Osteoblast (primary cell): ENCODE measurements around the gene STPG3. TPM values are rescaled to one million over a fixed set of nuclear protein-coding genes. Genes with fewer than 3 reads are reported as not detected.

Experiments
- DNase-seq: peaks from one replicate; pipeline ENCODE4 v3.0.0; 2011; ENCODE audit warnings: low spot score, mixed read lengths; ENCODE audit not compliant: insufficient read length; ENCODE audit errors: missing footprints
- H2AFZ ChIP-seq: 2 replicates; pipeline ENCODE4 v1.6.0; 2011; ENCODE audit warnings: mild to moderate bottlenecking, low read length
- H3K27ac ChIP-seq: 2 replicates; pipeline ENCODE4 v1.5.1; 2011; ENCODE audit warnings: mild to moderate bottlenecking, low read depth, low read length, moderate library complexity
- H3K27me3 ChIP-seq: 2 replicates; pipeline ENCODE4 v1.6.0; 2012; ENCODE audit warnings: mild to moderate bottlenecking, control low read depth, inconsistent platforms, low read length, moderate library complexity; ENCODE audit not compliant: insufficient read depth
- H3K36me3 ChIP-seq: 2 replicates; pipeline ENCODE4 v1.5.1; 2011; ENCODE audit warnings: mild to moderate bottlenecking, low read length, control low read depth, moderate library complexity; ENCODE audit not compliant: insufficient read depth
- H3K4me1 ChIP-seq: 2 replicates; pipeline ENCODE4 v1.5.1; 2011; ENCODE audit warnings: mild to moderate bottlenecking, low read length, control low read depth, moderate library complexity; ENCODE audit not compliant: insufficient read depth
- H3K4me2 ChIP-seq: 2 replicates; pipeline ENCODE4 v1.6.0; 2011; ENCODE audit warnings: mild to moderate bottlenecking, low read length; ENCODE audit not compliant: insufficient read depth
- H3K4me3 ChIP-seq: fragments of 200-600 bp; sonication (generic); 3 replicates; pipeline ENCODE4 v1.5.1; 2012; ENCODE audit warnings: mild to moderate bottlenecking, low read length, inconsistent platforms; ENCODE audit not compliant: insufficient read depth
- H3K79me2 ChIP-seq: 2 replicates; pipeline ENCODE4 v1.6.0; 2012; ENCODE audit warnings: mild to moderate bottlenecking, low read length, control low read depth, inconsistent platforms; ENCODE audit not compliant: insufficient read depth
- H3K9me3 ChIP-seq: 2 replicates; pipeline ENCODE4 v1.5.1; 2011; ENCODE audit warnings: low read depth, low read length, control low read depth
- H4K20me1 ChIP-seq: 2 replicates; pipeline ENCODE4 v1.6.0; 2012; ENCODE audit warnings: mild to moderate bottlenecking, low read length, control low read depth; ENCODE audit not compliant: insufficient read depth
- total RNA-seq: library from RNA; depleted of rRNA; stranded (reverse); fragments of >200 nt; gene quantifications from 2 replicates; pipeline ENCODE4 v1.2.3, GENCODE V29; 2012
- TF ChIP-seq, protein P1 (sequence below): IDR thresholded peaks from 2 replicates; pipeline ENCODE4 v1.5.1; 2011; ENCODE audit warnings: mild to moderate bottlenecking, low read depth, low read length, moderate library complexity; ENCODE audit errors: extremely low read depth

The STPG3 gene
- total RNA-seq, 1 donor, result 0.36 TPM

DNA sequence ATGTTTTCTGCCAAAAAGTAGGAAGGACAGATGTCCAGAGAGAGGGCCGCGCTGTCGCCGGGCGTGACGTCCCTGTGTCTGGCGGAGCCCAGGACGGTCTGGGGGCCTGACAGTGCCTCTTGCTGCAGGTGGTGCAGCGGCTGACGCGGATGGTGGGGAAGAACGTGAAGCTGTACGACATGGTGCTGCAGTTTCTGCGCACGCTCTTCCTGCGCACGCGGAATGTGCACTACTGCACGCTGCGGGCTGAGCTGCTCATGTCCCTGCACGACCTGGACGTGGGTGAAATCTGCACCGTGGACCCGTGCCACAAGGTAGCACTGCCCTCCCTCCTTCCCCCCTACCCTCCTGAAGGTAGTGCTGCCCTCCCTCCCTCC is 11.8 kb downstream of the STPG3 start:
- no peak overlapping the region for H3K27ac ChIP-seq
- TF ChIP-seq, protein P1, sequence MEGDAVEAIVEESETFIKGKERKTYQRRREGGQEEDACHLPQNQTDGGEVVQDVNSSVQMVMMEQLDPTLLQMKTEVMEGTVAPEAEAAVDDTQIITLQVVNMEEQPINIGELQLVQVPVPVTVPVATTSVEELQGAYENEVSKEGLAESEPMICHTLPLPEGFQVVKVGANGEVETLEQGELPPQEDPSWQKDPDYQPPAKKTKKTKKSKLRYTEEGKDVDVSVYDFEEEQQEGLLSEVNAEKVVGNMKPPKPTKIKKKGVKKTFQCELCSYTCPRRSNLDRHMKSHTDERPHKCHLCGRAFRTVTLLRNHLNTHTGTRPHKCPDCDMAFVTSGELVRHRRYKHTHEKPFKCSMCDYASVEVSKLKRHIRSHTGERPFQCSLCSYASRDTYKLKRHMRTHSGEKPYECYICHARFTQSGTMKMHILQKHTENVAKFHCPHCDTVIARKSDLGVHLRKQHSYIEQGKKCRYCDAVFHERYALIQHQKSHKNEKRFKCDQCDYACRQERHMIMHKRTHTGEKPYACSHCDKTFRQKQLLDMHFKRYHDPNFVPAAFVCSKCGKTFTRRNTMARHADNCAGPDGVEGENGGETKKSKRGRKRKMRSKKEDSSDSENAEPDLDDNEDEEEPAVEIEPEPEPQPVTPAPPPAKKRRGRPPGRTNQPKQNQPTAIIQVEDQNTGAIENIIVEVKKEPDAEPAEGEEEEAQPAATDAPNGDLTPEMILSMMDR, result no peak
- peaks cover 4% of the 10 kb centered on the region for H3K4me1 ChIP-seq
- no peaks in the 10 kb centered on the region for H3K9me3 ChIP-seq
- H3K27me3 ChIP-seq, result no peaks in the 10 kb centered on the region
- H3K4me2 ChIP-seq, result no peak overlapping the region
- H4K20me1 ChIP-seq, result peaks cover 2% of the 10 kb centered on the region
- H3K4me3 ChIP-seq, result no peak overlapping the region
- H3K36me3 ChIP-seq, result peaks cover 40% of the 10 kb centered on the region
- peak; percentile 29 for DNase-seq
- no peak overlapping the region for H2AFZ ChIP-seq
- H3K79me2 ChIP-seq, result peaks cover 14% of the 10 kb centered on the region

GRCh38 chr9:137263506-137263905 is 12.4 kb downstream of the STPG3 start:
- Histone ChIP-seq H3K27ac (no peak overlapping the region), H3K4me1 (peaks cover 9% of the 10 kb centered on the region), H3K36me3 (peaks cover 41% of the 10 kb centered on the region), H2AFZ (no peak overlapping the region), H3K4me2 (no peak overlapping the region), H3K4me3 (no peak overlapping the region), H3K9me3 (no peaks in the 10 kb centered on the region), H3K79me2 (peaks cover 11% of the 10 kb centered on the region), H3K27me3 (no peaks in the 10 kb centered on the region), H4K20me1 (peaks cover 5% of the 10 kb centered on the region)
- DNase-seq, result peak; percentile 29
- TF ChIP-seq, protein P1, result no peak

GRCh38 chr9:137264067-137264466 is 13.0 kb downstream of the STPG3 start:
- H3K4me1 ChIP-seq, result peaks cover 15% of the 10 kb centered on the region
- H3K27me3 ChIP-seq, result no peaks in the 10 kb centered on the region
- peaks cover 37% of the 10 kb centered on the region for H3K36me3 ChIP-seq
- peaks cover 11% of the 10 kb centered on the region for H3K79me2 ChIP-seq
- H3K4me3 ChIP-seq, result no peak overlapping the region
- H4K20me1 ChIP-seq, result peaks cover 5% of the 10 kb centered on the region
- TF ChIP-seq, protein P1, result no peak
- H3K27ac ChIP-seq, result no peak overlapping the region
- H3K4me2 ChIP-seq, result no peak overlapping the region
- no peak overlapping the region for H2AFZ ChIP-seq
- DNase-seq, result peak; percentile 30
- H3K9me3 ChIP-seq, result no peaks in the 10 kb centered on the region

DNA sequence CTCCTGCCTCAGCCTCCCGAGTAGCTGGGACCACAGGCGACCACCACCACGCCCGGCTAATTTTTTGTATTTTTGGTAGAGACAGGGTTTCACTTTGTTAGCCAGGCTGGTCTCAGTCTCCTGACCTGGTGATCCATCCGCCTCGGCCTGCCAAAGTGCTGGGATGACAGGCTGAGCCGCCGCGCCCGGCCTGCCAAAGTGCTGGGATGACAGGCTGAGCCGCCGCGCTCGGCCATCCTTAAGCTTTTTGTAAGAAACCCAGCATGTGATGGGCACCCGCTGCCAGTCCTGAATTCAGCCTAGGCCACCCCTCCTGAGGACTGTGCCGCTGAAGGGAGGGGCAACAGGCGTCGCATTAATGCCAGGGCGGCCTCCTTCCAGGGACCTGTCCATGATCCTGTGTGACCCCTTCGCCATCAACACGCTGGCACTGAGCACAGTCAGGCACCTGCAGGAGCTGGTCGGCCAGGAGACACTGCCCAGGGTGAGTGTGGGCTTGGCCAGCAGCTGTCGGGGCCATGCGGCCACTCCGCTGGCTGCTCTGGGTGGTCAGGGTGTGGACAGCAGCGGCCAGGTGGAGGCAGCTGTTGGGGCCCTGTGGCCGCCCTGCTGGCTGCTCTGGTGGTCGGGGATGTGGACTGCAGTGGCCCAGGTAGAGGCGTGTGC is 14.5 kb downstream of the STPG3 start:
- no peak overlapping the region for H3K27ac ChIP-seq
- peaks cover 15% of the 10 kb centered on the region for H3K79me2 ChIP-seq
- no peak overlapping the region for H3K4me2 ChIP-seq
- TF ChIP-seq, protein P1, result no peak
- H3K27me3 ChIP-seq, result no peaks in the 10 kb centered on the region
- no peak overlapping the region for H2AFZ ChIP-seq
- no peaks in the 10 kb centered on the region for H3K9me3 ChIP-seq
- H4K20me1 ChIP-seq, result peaks cover 7% of the 10 kb centered on the region
- DNase-seq, result peak; percentile 37
- H3K36me3 ChIP-seq, result peaks cover 41% of the 10 kb centered on the region
- H3K4me3 ChIP-seq, result no peak overlapping the region
- H3K4me1 ChIP-seq, result peaks cover 20% of the 10 kb centered on the region
